Choroid plexus epithelial cell (primary cell): ENCODE results near the gene TP53I3.
"Not testable (repeated sequence)": the region's sequence is repeated elsewhere in the genome, so short reads cannot be mapped to it uniquely, and the experiment has no call there.

ENCODE experiments used
- DNase-seq: peaks from one replicate; pipeline ENCODE4 v3.0.0-alpha.2; 2010; ENCODE audit warnings: low read depth
- H3K4me3 ChIP-seq: 2 replicates; pipeline ENCODE4 v1.5.1; 2011; ENCODE audit warnings: low read depth, mild to moderate bottlenecking, control low read depth, low read length, moderate library complexity
- CTCF ChIP-seq: conservative IDR thresholded peaks from 2 replicates; pipeline ENCODE4 v1.5.1; 2011; ENCODE audit warnings: low read depth, mild to moderate bottlenecking, control low read depth, inconsistent platforms, low read length, moderate library complexity

Gene TP53I3

GRCh38 chr2:24048769-24049484 lies 35.7 kb downstream of the TP53I3 start:
- no peak for DNase-seq
- H3K4me3 ChIP-seq: peak overlapping the region; percentile 69
- no peak for TF ChIP-seq CTCF

GRCh38 chr2:24047703-24048033 lies 37.0 kb downstream of the TP53I3 start:
- no peak overlapping the region for H3K4me3 ChIP-seq
- no peak for TF ChIP-seq CTCF
- DNase-seq: no peak

GRCh38 chr2:24046930-24047702 lies 37.5 kb downstream of the TP53I3 start, which contains the start of gene WDCP:
Gene WDCP, minus strand, starts transcription at chr2:24047391. Its CDS starts 7,897 bp downstream, at chr2:24039494.
- DNase-seq: peak; percentile 100
- peak within 1 kb of the TSS; percentile 90 for H3K4me3 ChIP-seq
- TF ChIP-seq CTCF: no peak

- peak overlapping the region; percentile 90 for H3K4me3 ChIP-seq
- DNase-seq: peak; percentile 11
- no peak for TF ChIP-seq CTCF
Measured at GRCh38 chr2:24046599-24046929, 38.1 kb downstream of the TP53I3 start.

- H3K4me3 ChIP-seq: no peak overlapping the region
- no peak for TF ChIP-seq CTCF
Measured at GRCh38 chr2:24045511-24046508, 38.8 kb downstream of the TP53I3 start.

GRCh38 chr2:24043133-24043532 lies 41.5 kb downstream of the TP53I3 start:
- not testable (repeated sequence) for H3K4me3 ChIP-seq, DNase-seq

More at GRCh38 chr2:24045511-24046508, 38.8 kb downstream of the TP53I3 start:
- DNase-seq: no peak

- no peak for TF ChIP-seq CTCF
Measured at GRCh38 chr2:24040511-24040910, 44.1 kb downstream of the TP53I3 start.

More at GRCh38 chr2:24040511-24040910, 44.1 kb downstream of the TP53I3 start:
- no peak overlapping the region for H3K4me3 ChIP-seq
- DNase-seq: no peak
